Iris pigment epithelial cell (primary cell): ENCODE measurements around the gene ELOF1.
"Not testable (repeated sequence)": the region's sequence is repeated elsewhere in the genome, so short reads cannot be mapped to it uniquely, and the experiment has no call there.

Experiments
- DNase-seq: peaks from one replicate; pipeline ENCODE4 v3.0.0-alpha.2; 2011; ENCODE audit warnings: low read depth

The ELOF1 gene

DNA sequence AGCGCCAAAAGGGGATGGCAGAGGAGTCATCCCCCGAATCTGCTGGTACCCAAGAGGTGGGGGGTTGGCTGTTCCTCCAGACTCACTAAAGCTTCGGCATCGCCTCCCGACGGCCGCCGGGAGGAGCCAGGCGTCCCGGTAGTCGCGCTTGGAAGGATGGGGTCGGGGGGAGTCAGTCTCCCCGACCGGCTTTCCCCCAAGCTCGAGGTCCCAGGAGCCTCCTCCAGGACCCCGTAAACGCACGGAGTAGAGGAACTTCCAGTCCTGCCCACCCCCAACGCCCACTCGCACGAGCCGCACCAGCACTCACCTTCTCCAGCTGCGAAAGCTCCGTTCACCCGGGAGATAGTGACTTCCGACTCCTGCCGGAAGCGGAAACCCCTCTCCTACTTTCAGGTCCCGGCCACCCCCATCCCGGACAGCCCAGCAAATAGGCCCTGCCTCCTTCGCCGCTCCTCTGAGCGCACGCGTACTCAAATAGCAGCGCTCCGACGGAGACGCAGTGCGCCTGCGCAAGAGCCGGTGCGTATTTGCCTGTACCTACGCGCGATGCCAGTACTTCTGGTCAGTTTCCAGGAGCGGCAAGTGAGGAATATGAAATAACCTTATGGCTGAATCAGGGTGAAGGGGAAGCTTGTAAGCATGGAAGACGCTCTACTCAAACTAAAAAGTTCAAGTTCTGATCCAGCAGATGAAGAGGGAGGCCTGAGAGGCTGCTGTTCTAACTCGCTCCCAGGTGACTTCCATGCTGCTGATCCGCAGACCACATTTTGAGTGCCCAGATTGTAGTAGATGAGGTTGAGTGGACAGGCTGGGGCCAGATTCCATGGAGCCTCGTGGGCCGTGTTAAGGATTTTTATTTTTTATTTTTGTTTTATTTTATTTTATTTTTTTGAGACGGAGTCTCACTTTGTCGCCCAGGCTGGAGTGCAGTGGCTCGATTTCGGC is at the start of gene ELOF1:
Gene ELOF1, minus strand, starts transcription at position 350 of the 948 bp plus-strand sequence. CDS start 4,883 bp downstream, outside the sequence.
- DNase-seq: peak; percentile 98

DNA sequence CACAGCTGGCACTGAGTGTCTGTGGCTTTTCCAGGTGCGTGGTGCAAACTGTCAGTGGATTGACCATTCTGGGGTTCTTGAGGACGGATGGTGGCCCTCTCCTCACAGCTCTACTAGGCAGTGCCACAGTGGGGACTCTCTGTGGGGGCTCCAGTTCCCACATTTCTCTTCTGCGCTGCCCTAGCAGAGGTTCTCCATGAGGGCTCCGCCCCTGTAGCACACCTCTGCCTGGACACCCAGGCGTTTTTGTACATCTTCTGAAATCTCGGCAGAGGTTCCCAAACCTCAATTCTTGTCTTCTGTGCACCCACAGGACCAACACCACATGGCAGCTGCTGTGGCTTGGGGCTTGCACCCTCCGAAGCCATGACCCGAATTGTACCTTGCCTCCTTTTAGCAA is 47.5 kb upstream of the ELOF1 start:
- no peak for DNase-seq

DNA sequence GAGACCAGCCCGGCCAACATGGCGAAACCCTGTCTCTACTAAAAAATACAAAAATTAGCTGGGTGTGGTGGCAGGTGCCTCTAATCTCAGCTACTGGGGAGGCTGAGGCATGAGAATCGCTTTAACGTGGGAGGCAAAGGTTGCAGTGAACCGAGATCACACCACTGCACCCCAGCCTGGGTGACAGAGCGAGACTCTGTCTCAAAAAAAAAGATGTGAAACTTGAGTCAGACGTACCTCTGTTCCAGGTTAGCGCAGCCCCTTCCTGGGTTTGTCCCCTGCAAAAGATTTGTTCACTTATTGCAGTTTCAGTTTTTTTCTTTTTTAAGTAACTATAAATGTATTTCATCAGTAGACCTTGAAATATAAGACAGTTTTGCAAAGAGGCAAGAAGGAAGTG is 40.7 kb upstream of the ELOF1 start:
- DNase-seq: not testable (repeated sequence)

DNA sequence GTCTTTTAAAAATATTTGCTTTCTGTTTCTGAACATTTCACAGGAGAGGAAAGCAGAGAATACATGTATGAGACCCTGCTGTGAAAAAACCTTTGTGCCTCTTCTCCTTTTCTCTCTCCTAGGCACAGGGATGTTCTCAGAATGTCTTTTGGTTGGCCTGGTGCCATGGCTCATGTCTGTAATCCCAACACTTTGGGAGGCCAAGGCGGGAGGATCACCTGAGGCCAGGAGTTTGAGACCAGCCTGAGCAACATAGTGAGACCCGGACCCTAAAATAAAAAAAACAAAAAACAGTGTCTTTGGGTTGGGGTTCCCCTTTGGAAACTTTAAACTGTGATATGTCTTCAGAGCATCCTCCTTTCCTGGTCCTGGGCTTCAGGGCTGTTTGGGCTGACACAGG is 39.7 kb upstream of the ELOF1 start:
- DNase-seq: no peak

DNA sequence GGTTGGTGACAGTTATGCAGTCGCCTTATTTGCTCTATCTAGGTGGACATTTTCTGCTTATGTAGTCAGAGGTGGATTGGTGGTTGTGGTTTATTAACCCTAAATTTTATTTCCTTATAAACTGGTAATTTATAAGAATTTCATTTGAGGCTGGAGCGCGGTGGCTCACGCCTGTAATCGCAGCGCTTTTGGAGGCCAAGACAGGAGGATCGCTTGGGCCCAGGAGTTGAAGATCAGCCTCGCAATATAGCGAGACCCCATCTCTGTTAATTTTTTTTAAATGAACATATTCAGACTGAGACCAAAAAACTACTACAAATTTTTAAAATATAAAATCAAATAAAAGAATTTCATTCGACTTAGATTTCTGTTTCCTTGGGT is 39.1 kb upstream of the ELOF1 start:
- DNase-seq: no peak

GRCh38 chr19:11597202-11598102 is 38.4 kb upstream of the ELOF1 start, which contains the start of gene ZNF627:
Gene ZNF627 (plus strand): TSS chr19:11597483. CDS start chr19:11597628, 145 bp downstream.
- peak; percentile 98 for DNase-seq

GRCh38 chr19:11596156-11596555 is 37.1 kb upstream of the ELOF1 start:
- no peak for DNase-seq

GRCh38 chr19:11594084-11594483 is 35.1 kb upstream of the ELOF1 start:
- no peak for DNase-seq

GRCh38 chr19:11587975-11588631 is 29.1 kb upstream of the ELOF1 start:
- no peak for DNase-seq

DNA sequence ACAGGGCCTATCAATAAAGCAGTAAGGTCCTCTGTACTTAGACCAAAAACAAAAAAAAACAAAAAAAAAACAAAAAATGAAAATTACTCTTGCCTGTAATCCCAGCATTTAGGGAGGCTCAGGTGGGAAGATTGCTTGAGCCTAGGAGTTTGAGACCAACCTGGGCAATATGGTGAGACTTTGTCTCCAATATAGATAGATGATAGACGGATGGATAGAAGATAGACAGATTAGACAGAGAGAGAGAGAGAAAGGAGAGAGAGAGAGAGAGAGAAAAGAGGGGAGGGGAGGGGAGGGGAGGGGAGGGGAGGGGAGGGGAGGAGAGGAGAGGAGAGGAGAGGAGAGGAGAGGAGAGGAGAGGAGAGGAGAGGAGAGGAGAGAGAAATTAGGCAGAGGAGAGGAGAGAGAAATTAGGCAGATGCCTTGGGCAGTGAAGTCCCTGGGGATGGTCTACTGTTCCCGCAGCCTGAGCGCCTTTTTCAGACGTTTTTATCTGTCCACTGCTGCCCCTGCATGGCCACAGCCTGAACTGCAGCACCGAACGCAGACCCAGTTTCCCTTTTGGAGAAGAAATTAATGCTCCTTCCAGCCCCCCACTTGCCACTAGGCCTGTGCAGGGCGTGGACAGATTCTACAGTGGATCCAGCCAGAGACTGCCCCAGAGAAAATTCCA is 28.4 kb upstream of the ELOF1 start:
- peak; percentile 53 for DNase-seq

DNA sequence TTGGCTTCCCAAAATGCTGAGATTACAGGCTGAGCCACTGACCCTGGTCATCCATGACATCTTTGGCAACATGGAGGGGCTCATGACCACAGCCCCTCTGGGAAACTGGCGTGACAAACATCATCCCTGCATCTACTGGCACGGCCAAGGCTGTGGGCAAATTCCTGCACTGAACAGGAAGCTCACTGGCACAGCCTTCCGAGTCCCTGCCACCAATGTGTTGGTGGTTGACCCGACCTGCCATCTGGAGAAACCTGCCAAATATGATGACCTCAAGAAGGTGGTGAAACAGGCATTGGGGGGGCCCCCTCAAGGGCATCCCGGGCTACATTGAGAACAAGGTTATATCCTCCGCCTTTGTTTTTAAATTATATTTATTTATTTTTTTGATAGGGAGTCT is 27.3 kb upstream of the ELOF1 start:
- DNase-seq: no peak

DNA sequence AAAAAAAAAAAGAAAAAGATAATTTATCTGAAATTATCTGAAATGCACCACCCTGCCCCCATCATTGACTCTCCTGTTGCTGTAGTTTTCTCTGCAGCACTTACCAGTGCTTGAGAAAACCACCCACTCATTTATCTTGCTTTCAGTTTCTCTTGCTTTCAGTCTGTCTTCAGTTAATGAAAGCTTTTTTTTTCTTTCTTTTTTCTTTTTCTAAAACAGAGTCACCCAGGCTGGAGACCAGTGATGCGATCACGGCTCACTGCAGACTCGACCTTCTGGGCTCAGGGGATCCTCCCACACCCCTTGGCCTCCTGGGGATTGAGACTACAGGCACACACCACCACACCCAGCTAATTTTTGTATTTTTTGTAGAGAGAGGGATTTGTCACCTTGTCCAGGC is 22.7 kb upstream of the ELOF1 start:
- peak; percentile 61 for DNase-seq

GRCh38 chr19:11580116-11580515 is 21.1 kb upstream of the ELOF1 start:
- no peak for DNase-seq

GRCh38 chr19:11578258-11579142 is 19.5 kb upstream of the ELOF1 start:
- no peak for DNase-seq

- no peak for DNase-seq
Measured at GRCh38 chr19:11577451-11578257, 18.6 kb upstream of the ELOF1 start, which contains the start of gene ACP5. Gene ACP5 (minus strand): TSS chr19:11577645. CDS start chr19:11577317, 328 bp downstream.

DNA sequence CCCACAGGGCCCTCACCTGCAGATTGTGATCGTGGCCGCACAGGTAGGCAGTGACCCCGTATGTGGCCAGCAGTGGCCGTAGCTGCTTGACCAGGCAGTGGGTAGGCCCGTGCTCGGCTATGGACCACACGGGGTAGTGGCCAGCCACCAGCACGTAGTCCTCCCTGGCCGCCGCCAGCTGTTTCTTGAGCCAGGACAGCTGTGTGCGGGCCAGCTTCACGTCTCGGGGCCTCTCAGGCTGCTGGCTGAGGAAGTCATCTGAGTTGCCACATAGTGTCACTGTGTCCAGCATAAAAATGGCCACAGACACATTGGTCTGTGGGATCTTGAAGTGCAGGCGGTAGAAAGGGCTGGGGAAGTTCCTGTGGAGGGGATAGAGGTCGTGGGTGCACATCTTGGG is 17.2 kb upstream of the ELOF1 start:
- DNase-seq: no peak

GRCh38 chr19:11574689-11575088 is 15.7 kb upstream of the ELOF1 start:
- DNase-seq: no peak

DNA sequence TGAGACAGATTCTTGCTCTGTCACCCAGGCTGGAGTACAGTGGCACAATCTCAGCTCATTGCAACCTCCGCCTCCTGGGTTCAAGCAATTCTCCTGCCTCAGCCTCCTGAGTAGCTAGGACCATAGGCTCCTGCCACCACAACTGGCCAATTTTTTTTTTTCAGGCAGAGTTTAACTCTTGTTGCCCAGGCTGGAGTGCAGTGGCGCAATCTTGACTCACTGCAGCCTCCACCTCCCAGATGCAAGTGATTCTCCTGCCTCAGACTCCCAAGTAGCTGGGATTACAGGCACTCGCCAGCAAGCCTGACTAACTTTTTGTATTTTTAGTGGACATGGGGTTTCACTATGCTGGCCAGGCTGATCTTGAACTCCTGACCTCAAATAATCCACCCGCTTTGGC is 14.7 kb upstream of the ELOF1 start:
- not testable (repeated sequence) for DNase-seq

- DNase-seq: not testable (repeated sequence)
Measured at GRCh38 chr19:11573354-11573753, 14.3 kb upstream of the ELOF1 start.
